Limb (tissue), 2 donors: ENCODE measurements around the gene CNOT4.
A peak's percentile ranks its signal among the peaks of the same experiment; 100 is the strongest.

Experiments
- DNase-seq, 2 donors: peaks; one replicate each; pipeline ENCODE4 v3.0.0-alpha.2; 2016; ENCODE audit errors: extremely low spot score in 2 of 2

Gene CNOT4

DNA sequence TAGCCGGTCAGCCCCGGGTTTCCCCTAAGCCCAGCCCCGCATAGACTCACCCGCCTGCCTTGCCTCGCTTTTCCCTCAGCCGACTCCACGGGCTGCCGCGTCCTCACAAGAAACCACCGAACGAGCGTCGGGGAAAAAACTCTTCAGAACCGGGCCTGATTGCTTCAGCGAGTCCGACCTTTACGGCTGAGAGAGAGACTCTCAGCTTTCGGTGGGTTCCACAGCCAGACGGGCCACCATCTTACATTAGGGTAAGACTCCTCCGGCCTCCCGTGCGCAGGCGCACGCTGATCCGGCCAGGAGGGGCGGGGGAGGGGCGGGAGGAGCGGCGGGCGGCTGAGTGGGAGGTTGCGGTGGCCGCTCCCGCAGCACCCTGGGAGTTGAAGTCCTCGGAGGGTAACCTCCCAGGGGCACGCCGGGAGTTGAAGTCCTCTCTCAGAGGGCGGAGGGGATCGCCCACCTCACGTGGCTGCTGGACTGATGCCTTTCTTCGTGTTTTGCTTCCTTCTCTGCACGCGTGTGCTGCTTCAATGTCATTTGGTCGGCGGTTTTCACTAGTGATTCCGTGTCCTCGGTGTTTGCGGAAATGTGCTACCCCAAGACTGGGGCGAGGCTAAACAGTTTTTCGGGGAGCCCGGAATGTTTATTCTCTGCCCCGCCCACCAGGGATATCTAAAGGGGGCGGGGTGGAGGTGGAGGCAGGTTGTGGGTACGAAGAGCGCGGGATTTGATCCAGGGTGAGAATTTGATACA lies at the start of gene CNOT4:
Gene CNOT4 (minus strand): TSS at position 264 of the 753 bp plus-strand sequence. CDS start 71,771 bp downstream, outside the sequence.
- DNase-seq = peak; percentile 97 to 99

DNA sequence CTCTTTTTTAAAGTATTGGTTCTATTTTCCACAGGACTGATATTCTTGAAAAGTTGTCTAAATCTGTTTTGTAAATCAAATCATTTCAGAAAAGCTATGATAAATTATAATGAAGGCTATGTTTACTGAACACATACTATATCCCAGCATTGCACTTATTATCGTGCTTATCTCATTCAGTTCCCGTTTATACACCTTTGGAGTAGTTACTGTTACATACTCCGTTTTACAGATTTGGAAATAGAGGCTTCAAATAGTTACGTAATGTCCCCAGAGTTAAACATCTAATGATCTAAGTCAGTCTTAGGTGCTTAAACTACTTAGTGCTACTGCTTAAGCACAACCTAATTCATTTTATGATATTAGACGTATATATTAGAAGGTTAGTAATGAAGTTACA lies 49.0 kb upstream of the CNOT4 start:
- DNase-seq = no peak

DNA sequence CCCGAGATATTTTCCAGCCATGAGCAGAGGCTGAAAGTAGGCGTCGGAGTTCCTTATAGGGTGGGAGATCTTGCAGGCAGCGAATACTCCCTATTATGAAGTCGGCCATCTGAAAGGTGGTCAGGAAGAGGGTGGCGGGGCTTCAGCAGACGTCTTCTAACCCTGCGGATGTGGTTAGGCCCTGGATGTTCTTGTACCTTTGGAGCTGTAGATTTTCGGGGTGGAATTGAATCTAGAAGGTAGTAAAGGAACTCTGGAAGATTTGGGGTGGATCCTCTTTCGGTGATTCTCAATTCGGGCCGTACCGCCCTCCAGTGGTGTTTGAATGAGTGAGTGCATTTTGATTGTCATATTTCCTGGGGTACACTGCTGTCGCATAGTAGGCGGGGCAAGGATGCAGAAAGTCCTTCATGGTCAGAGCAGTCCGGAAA lies 48.5 kb upstream of the CNOT4 start:
- DNase-seq = peak; percentile 73 to 74

DNA sequence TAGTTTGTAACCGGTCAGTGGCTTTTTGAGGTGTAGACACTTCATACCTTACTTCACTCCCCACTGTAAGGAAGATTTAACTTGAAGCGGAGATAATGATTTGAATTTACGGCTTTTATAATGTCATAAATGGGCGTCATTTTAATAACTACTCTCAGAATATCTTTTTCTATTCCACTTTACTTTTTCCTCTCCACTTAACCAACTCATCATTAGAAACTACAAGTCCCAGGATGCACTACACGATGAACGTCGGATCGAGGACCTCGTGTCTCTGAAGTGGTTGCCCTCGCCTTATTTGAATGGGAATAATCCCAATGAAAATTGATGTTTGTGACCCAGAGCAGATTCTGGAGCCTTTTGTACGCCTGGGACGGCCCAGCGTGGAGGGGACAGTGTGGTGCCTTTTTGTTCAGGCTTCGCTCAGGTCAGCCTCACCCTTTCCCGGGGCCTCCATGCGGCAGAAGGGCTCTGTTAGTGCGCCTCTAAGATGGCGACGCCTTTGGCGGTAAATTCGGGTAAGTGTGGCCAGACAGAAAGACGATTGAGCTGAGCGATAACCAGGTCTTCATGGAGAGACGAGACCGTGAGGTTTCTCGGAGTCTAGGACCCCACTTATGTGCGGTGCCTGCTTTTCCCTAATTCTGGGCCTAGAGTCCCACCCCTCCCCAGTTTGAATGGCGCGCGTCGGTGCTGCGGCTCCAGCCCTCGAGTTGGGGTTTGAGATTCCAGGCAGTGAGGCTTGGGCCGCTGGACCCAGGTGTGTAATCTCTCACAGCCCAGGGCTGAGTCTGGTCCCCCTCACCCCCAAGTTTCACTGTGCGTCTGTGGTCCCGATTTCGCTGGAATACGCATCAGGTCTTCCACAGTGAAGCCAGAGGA lies 47.8 kb upstream of the CNOT4 start, which contains the start of gene NUP205:
Gene NUP205 (plus strand): TSS at position 463 of the 882 bp plus-strand sequence. CDS start 28 bp downstream, at position 491.
- peak; percentile 89 to 94 for DNase-seq

GRCh38 chr7:135553346-135553745 lies 43.4 kb upstream of the CNOT4 start:
- no peak for DNase-seq

GRCh38 chr7:135552148-135552547 lies 42.2 kb upstream of the CNOT4 start:
- DNase-seq = no peak

- no peak for DNase-seq
These were observed 40.3 kb upstream of the CNOT4 start for GRCh38 chr7:135550196-135550595.

DNA sequence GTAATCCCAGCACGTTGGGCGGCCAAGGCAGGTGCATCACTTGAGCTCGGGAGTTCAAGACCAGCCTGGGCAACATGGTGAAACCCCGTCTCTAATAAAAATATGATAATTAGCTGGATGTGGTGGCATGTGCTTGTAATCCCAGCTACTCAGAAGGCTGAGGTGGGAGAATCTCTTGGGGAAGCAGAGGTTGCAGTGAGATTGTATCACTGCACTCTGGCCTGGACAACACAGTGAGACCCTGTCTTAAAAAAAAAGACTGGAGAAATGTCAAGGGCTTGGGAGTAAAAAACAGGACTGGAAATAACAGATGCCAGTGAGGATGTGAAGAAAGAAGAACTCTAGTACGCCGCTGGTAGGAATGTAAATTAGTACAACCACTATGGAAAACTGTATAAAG lies 31.1 kb upstream of the CNOT4 start:
- no peak for DNase-seq

DNA sequence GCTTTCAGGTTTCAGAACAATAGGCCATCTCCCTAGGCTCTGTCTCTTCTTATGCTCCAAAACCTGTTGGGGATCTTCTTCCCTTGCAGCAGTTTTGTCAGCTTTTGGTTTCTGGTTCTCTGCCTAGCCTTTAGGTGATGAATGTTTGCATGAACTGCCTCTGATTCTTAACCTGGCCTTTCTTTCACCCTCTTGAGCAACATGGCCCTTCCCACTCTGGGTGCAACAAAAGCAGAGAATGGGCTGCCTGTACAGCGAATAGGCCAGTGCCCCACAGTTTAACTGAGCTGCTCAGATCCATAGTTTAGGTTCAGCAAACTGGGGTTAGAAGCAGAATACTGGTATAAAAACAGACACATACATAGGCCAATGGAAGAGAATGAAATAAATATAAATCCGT lies 29.7 kb upstream of the CNOT4 start:
- no peak for DNase-seq

DNA sequence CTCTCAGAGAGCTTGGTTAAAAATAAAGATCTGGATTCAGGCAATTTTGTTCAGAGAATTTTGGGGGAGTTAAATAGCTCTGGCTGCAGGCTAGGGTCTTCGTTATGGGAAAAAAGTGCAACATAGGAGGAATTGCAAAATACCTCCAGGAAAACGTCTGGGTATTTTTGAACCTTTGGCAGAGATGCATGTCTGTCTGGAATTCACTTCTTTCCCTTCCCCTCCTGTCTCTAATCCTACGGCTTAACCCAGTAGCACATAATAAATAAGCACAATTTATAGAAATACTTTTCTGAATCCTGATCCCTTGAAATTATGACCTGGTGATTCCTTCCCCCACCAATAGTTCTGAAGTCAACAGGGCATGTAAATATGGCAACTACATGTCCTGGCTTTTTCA lies 28.5 kb upstream of the CNOT4 start:
- no peak for DNase-seq

DNA sequence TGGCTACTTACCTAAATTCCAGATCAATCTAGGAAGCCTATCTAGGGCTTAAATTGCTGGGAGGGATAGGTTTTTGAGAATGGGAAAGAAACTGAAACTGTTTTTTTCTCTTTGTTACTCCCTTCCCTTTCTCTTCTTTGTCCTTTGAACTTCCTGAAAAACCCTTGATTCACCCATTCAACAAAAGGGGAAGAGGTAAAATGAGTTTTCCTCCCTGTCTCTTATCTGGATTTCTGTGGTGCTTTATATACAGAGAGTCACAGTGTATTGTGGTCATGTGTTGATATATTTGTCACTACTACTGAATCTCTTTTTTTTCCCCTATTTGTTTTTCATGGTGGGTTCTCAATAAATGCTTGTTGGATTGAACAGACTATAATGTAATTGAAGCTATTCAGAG lies 28.0 kb upstream of the CNOT4 start:
- DNase-seq = no peak

- no peak for DNase-seq
These were observed 27.6 kb upstream of the CNOT4 start for GRCh38 chr7:135537453-135537852.

GRCh38 chr7:135536150-135536549 lies 26.2 kb upstream of the CNOT4 start:
- DNase-seq = no peak

- DNase-seq = no peak
These were observed 17.1 kb upstream of the CNOT4 start for GRCh38 chr7:135527025-135527424.

DNA sequence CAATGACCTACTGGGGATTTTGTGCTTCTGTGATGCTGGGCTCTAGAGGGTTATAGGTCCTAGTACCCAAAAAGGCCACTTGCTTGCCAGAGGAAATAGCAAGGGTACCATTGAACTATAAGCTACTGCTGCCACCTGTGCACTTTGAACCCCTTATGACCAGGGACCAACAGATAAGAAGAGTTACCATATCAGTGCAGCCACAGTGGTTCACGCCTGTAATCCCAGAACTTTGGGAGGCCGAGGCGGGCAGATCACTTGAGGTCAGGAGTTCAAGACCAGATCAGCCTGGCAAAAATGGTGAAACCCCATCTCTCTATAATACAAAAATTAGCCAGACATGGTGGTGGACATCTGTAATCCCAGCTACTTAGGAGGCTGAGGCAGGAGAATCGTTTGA lies 15.5 kb upstream of the CNOT4 start:
- DNase-seq = no peak

DNA sequence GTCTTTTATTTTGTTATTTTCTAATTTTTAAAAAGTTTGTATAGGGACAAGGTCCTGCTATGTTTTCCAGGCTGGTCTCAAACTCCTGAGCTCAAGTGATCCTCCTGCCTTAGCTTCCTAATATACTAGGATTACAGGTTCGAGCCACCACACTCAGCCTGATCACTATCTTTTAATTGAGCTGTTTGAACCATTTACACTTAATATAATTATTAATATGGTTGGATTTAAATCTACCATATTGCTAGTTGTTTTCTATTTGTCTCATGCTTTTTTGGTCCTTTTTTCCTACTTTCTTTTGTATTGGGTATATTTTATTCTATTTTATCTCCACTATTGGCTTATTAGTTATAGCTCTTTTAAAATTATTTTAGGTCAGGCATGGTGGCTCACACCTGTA lies 13.2 kb upstream of the CNOT4 start:
- no peak for DNase-seq

DNA sequence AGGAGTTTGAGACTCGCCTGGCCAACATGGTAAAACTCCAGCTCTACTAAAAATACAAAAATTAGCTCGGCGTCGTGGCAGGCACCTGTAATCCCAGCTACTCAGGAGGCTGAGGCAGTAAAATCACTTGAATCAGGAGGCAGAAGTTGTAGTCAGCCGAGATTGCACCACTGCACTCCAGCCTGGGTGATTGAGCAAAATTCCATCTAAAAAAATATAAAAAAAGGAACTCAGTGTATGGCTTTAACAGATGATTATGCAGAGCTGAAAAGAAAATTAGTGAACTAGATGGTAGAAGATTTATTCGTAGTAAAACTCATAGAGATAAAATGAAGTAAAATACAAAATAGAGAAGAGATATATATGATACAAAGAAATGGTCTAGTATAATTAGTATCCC lies 12.6 kb upstream of the CNOT4 start:
- no peak for DNase-seq

- no peak for DNase-seq
These were observed 10.0 kb upstream of the CNOT4 start for GRCh38 chr7:135519871-135520270.

GRCh38 chr7:135519233-135519688 lies 9.4 kb upstream of the CNOT4 start:
- no peak for DNase-seq

DNA sequence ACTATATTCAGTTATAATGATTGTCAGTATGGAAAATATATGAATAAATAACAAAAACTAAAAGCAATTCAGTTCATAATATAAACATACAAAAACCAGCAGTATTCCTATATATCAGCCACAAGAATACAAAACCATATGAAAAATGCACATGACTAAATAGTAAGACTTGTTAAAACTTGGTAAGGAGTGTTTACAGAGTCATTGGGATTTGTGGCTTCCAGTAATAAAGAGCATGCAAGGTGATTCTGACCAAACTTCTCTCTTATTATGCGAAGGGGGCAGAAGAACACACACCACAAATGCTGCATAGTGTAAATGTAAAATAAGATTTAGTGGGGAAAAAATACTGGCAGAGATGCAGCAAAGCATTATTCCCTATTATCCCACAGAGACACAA lies 8.8 kb upstream of the CNOT4 start:
- no peak for DNase-seq

GRCh38 chr7:135517060-135517459 lies 7.2 kb upstream of the CNOT4 start:
- no peak for DNase-seq

- DNase-seq = no peak
These were observed 5.0 kb upstream of the CNOT4 start for GRCh38 chr7:135514856-135515255.
